Endothelial cell of umbilical vein (primary cell): ENCODE data around the gene KRT86. TPM values are rescaled to one million over a fixed set of nuclear protein-coding genes. Genes with fewer than 3 reads are reported as not detected.

Experiments used
- BruUV-seq: library from RNA; stranded (reverse); fragments of 400-500 nt; replicated peaks from 2 replicates; lab custom pipeline; 2021; lab: Mats Ljungman, UMichigan
- CTCF ChIA-PET: fragments of 300-600, 350-600 bp; sonication (Branson Sonifier 250); formaldehyde crosslinking; loops from one replicate; lab custom pipeline; 2021; ENCODE audit warnings: antibody characterized with exemption, inconsistent platforms; lab: Charles Lee
- POLR2A ChIA-PET: fragments of 300-600, 350-600 bp; sonication (Branson Sonifier 250); formaldehyde crosslinking; loops from one replicate; lab custom pipeline; 2021; ENCODE audit warnings: antibody characterized with exemption, inconsistent platforms; lab: Charles Lee
- DNase-seq: peaks from one replicate; pipeline ENCODE4 v3.0.0-alpha.2; 2011; ENCODE audit warnings: low read depth, low spot score
- FAIRE-seq: peaks from 2 replicates; lab custom pipeline; 2011; peaks lifted over from hg19 to GRCh38; lab: Jason Lieb, UNC
- H2AFZ ChIP-seq: 2 replicates; pipeline ENCODE4 v1.6.0; 2012; ENCODE audit warnings: low read depth, low read length, control low read depth, inconsistent platforms
- H3K27ac ChIP-seq: 2 replicates; pipeline ENCODE4 v1.5.1; 2011; ENCODE audit warnings: low read depth, mild to moderate bottlenecking, control low read depth, low read length, moderate library complexity; ENCODE audit not compliant: insufficient read depth
- H3K27me3 ChIP-seq, 2 experiments: 2 replicates each; pipeline versions ENCODE4 v1.6.0 to v1.6.1; 2011; ENCODE audit warnings: low read length in 2 of 2, mixed read lengths in 1 of 2; ENCODE audit not compliant: control insufficient read depth in 2 of 2, insufficient read depth in 2 of 2
- H3K36me3 ChIP-seq, 2 experiments: 2 replicates in 1 of 2; 3 replicates in 1 of 2; pipeline ENCODE4 v1.5.1; 2011; ENCODE audit warnings: low read length in 2 of 2, mild to moderate bottlenecking in 1 of 2, moderate library complexity in 1 of 2; ENCODE audit not compliant: control insufficient read depth in 2 of 2, insufficient read depth in 2 of 2; ENCODE audit errors: extremely low read depth in 1 of 2
- H3K4me1 ChIP-seq: 3 replicates; pipeline ENCODE4 v1.5.1; 2011; ENCODE audit warnings: mild to moderate bottlenecking, low read length; ENCODE audit not compliant: control insufficient read depth, insufficient read depth; ENCODE audit errors: extremely low read depth
- H3K4me2 ChIP-seq: 2 replicates; pipeline ENCODE4 v1.6.1; 2011; ENCODE audit warnings: low read length, control low read depth, mixed read lengths; ENCODE audit not compliant: insufficient read depth
- H3K4me3 ChIP-seq, 3 experiments: fragments of 200-600 bp in 1 of 3; sonication (generic), shearing (Covaris generic) in 1 of 3; replicated peaks in 1 of 3; 2 replicates each; pipeline ENCODE4 v1.5.1; 2011 to 2016; ENCODE audit warnings: control low read depth in 3 of 3, low read length in 3 of 3, mild to moderate bottlenecking in 2 of 3, inconsistent platforms in 1 of 3, low read depth in 1 of 3, moderate library complexity in 1 of 3; ENCODE audit not compliant: insufficient read depth in 1 of 3
- H3K79me2 ChIP-seq: 2 replicates; pipeline ENCODE4 v1.6.0; 2012; ENCODE audit warnings: low read length, inconsistent platforms; ENCODE audit not compliant: control insufficient read depth, insufficient read depth
- H3K9ac ChIP-seq: replicated peaks from 2 replicates; pipeline ENCODE3; 2011; ENCODE audit warnings: low read length, control low read depth; ENCODE audit not compliant: insufficient read depth; ENCODE audit errors: extremely low read depth
- H3K9me1 ChIP-seq: replicated peaks from 3 replicates; pipeline ENCODE4 v1.6.0; 2011; ENCODE audit warnings: mild to moderate bottlenecking, low read length; ENCODE audit not compliant: control insufficient read depth, insufficient read depth; ENCODE audit errors: extremely low read depth
- H3K9me3 ChIP-seq: replicated peaks from 2 replicates; pipeline ENCODE4 v1.5.1; 2012; ENCODE audit warnings: low read length, inconsistent platforms; ENCODE audit not compliant: control insufficient read depth, insufficient read depth
- H4K20me1 ChIP-seq: replicated peaks from 2 replicates; pipeline ENCODE3; 2011; ENCODE audit warnings: mild to moderate bottlenecking, low read length; ENCODE audit not compliant: control insufficient read depth, insufficient read depth; ENCODE audit errors: extremely low read depth
- CTCF ChIP-seq, 2 donors: IDR thresholded peaks; 1 replicate in 1 of 2; 2 replicates in 1 of 2; pipeline ENCODE4 v1.5.1; 2011; ENCODE audit warnings: low read length in 2 of 2, mild to moderate bottlenecking in 2 of 2, moderate library complexity in 2 of 2, control low read depth in 1 of 2, inconsistent platforms in 1 of 2, low read depth in 1 of 2; ENCODE audit not compliant: insufficient read depth in 1 of 2; ENCODE audit errors: extremely low read depth in 1 of 2
- EZH2 ChIP-seq: IDR thresholded peaks from 2 replicates; pipeline ENCODE4 v1.6.1; 2012; ENCODE audit warnings: borderline replicate concordance, low read depth, mild to moderate bottlenecking, moderate library complexity, low read length, inconsistent platforms; ENCODE audit not compliant: severe bottlenecking
- FOS ChIP-seq: IDR thresholded peaks from 2 replicates; pipeline ENCODE4 v1.6.1; 2011; ENCODE audit warnings: mild to moderate bottlenecking, low read length, moderate library complexity, borderline replicate concordance; ENCODE audit not compliant: insufficient read depth
- GATA2 ChIP-seq: IDR thresholded peaks from 2 replicates; pipeline ENCODE4 v1.7.0; 2011; ENCODE audit warnings: low read depth, mild to moderate bottlenecking, moderate library complexity, mixed read lengths, low read length; ENCODE audit not compliant: insufficient read length, insufficient read depth
- POLR2A ChIP-seq: IDR thresholded peaks from 2 replicates; pipeline ENCODE4 v1.6.1; 2012; ENCODE audit warnings: low read depth, mild to moderate bottlenecking, control low read depth, low read length
- POLR2AphosphoS5 ChIP-seq: IDR thresholded peaks from 2 replicates; pipeline ENCODE4 v1.6.1; 2012; ENCODE audit warnings: low read depth, mild to moderate bottlenecking, control low read depth, low read length, moderate library complexity; ENCODE audit not compliant: insufficient read depth
- dilution Hi-C: fragments of 300-500 bp; cut with MboI; formaldehyde crosslinking; loops from one replicate; pipeline ENCODE4 v1.15.0; 2019; ENCODE audit warnings: low sequenced_read_pairs; ENCODE audit not compliant: extremely low pct_ligation_motif_present
- intact Hi-C: fragments of 100-400 bp; cut with micrococcal nuclease; formaldehyde crosslinking; loops from one replicate; pipeline ENCODE4 v1.10.0; 2022
- polyA plus RNA-seq, 4 experiments: library from polyadenylated mRNA; depleted of rRNA in 3 of 4; stranded (reverse) in 3 of 4; unstranded in 1 of 4; fragments of >200 nt; gene quantifications; 2 replicates each; pipeline versions ENCODE4 v1.2.1 to v1.2.3, GENCODE V29; 2011 to 2012; ENCODE audit warnings: missing spikeins in 1 of 4
- total RNA-seq: library from RNA; stranded (reverse); gene quantifications from 2 replicates; pipeline ENCODE4 v1.2.3, GENCODE V29; 2021

KRT86 gene
- total and polyA plus RNA-seq, 2 donors (not counting 3 experiments of a cell fraction or from before 2014, with no cell fraction given), result not detected

- CTCF ChIA-PET, result interaction anchor here (1.2 to 1.5 kb wide), 5 partner anchors 29 to 620 kb away, joined by 3 to 6 read pairs (median 3); no protein-coding TSS in a partner anchor
- no peak for FAIRE-seq
- Histone ChIP-seq H3K9me3 (no peaks in the 10 kb centered on the region), H3K9ac (no peak overlapping the region), H3K4me3 (no peak overlapping the region), H3K36me3 (no peaks in the 10 kb centered on the region), H3K27ac (no peak overlapping the region), H2AFZ (no peak overlapping the region), H3K4me1 (peaks cover 6% of the 10 kb centered on the region), H3K27me3 (peaks cover 2 to 6% of the 10 kb centered on the region in 2 experiments), H3K79me2 (no peaks in the 10 kb centered on the region), H4K20me1 (no peaks in the 10 kb centered on the region), H3K9me1 (no peaks in the 10 kb centered on the region), H3K4me2 (no peak overlapping the region)
- intact Hi-C loops (no loop called here), dilution Hi-C loops (no loop called here)
- no peak for DNase-seq
- POLR2A ChIA-PET, result interaction anchor here (0.8 kb wide), 1 partner anchor 67 kb away, joined by 3 read pairs; no protein-coding TSS in a partner anchor
- TF ChIP-seq POLR2AphosphoS5 (peak; percentile 8), FOS (no peak), EZH2 (peak; percentile 37), POLR2A (no peak), CTCF (IDR thresholded peaks at IDR 0.05; ENCODE audit: extremely low read depth in 1 of 2, insufficient read depth in 1 of 2, low read depth in 1 of 2, low read length in 2 of 2) (peak; percentile 9 to 38), GATA2 (no peak)
- BruUV-seq, result no TSS peak
These were observed 24.1 kb upstream of the KRT86 start for GRCh38 chr12:52250048-52250990.
